Tibial nerve (tissue), 4 donors: ENCODE measurements around the gene USP3.

Experiments used
- EP300 ChIP-seq, 2 donors: sonication (generic); formaldehyde crosslinking; IDR thresholded peaks; one replicate each; pipeline ENCODE4 v1.6.1; 2017; ENCODE audit warnings: antibody characterized with exemption in 2 of 2, mild to moderate bottlenecking in 1 of 2
- POLR2A ChIP-seq, 2 donors: fragments of 450-650 bp; IDR thresholded peaks; one replicate each; pipeline ENCODE4 v1.6.1; 2017; ENCODE audit warnings: antibody characterized with exemption in 2 of 2, mild to moderate bottlenecking in 2 of 2, moderate library complexity in 2 of 2
- TF ChIP-seq, protein P1 (sequence below), 5 experiments: fragments of 200-600 bp in 3 of 5; fragments of 450-650 bp in 2 of 5; sonication (generic) in 3 of 5; IDR thresholded peaks; one replicate each; pipeline ENCODE4 v1.5.1; 2016 to 2019; ENCODE audit warnings: antibody characterized with exemption in 5 of 5, mild to moderate bottlenecking in 3 of 5, moderate library complexity in 2 of 5

DNA sequence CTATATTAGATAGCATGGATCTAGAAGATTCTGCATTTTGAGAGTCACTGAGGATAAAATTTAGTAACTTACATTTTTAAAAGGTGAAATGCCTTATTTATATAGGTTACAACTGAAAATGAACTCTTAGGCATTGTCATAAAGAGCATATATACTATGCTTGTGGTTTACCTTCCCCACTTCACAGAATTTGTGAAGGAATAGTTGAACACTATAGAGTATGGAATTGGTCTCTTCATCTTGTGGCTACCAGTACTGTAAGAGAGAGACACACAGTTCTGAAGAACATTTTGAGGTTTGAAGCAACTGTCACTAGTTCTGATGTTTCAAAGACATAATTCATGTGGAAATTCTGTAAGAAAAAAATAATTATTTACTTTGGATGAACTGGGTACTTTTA lies 51.1 kb downstream of the USP3 start:
- TF ChIP-seq, protein P1, sequence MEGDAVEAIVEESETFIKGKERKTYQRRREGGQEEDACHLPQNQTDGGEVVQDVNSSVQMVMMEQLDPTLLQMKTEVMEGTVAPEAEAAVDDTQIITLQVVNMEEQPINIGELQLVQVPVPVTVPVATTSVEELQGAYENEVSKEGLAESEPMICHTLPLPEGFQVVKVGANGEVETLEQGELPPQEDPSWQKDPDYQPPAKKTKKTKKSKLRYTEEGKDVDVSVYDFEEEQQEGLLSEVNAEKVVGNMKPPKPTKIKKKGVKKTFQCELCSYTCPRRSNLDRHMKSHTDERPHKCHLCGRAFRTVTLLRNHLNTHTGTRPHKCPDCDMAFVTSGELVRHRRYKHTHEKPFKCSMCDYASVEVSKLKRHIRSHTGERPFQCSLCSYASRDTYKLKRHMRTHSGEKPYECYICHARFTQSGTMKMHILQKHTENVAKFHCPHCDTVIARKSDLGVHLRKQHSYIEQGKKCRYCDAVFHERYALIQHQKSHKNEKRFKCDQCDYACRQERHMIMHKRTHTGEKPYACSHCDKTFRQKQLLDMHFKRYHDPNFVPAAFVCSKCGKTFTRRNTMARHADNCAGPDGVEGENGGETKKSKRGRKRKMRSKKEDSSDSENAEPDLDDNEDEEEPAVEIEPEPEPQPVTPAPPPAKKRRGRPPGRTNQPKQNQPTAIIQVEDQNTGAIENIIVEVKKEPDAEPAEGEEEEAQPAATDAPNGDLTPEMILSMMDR (IDR thresholded peaks at IDR 0.05) = no peak
- TF ChIP-seq POLR2A (IDR thresholded peaks at IDR 0.05) = no peak
- TF ChIP-seq EP300 (IDR thresholded peaks at IDR 0.05) = no peak
